Psoas muscle (tissue), 8 donors: ENCODE results near the gene GAPVD1. TPM values are rescaled to one million over a fixed set of nuclear protein-coding genes. Genes with fewer than 3 reads are reported as not detected.
A peak's percentile ranks its signal among the peaks of the same experiment; 100 is the strongest.

ENCODE experiments used
- ATAC-seq, 4 donors: fragments of 200-7000 bp; cut with Tn5 transposase; one replicate each; pipeline ENCODE4 v1.9.1; 2020; ENCODE audit warnings: moderate library complexity in 3 of 4, mild to moderate bottlenecking in 2 of 4
- DNase-seq, 2 donors: peaks; one replicate each; pipeline ENCODE4 v3.0.0-alpha.2; 2020
- H3K27ac ChIP-seq: fragments of 200-600 bp; one replicate; pipeline ENCODE4 v1.8.0; 2022
- H3K27me3 ChIP-seq, 3 donors: fragments of 200-600 bp in 1 of 3; one replicate each; pipeline versions ENCODE4 v1.6.1 to v1.8.0; 2013 to 2022; ENCODE audit warnings: low read length in 2 of 3, mild to moderate bottlenecking in 2 of 3, moderate library complexity in 1 of 3; ENCODE audit not compliant: insufficient read depth in 3 of 3
- H3K36me3 ChIP-seq, 2 donors: fragments of 200-600 bp in 1 of 2; one replicate each; pipeline versions ENCODE4 v1.6.1 to v1.8.0; 2013 to 2022; ENCODE audit warnings: low read depth in 1 of 2, mild to moderate bottlenecking in 1 of 2, moderate library complexity in 1 of 2; ENCODE audit not compliant: insufficient read depth in 1 of 2
- H3K4me1 ChIP-seq: fragments of 200-600 bp; one replicate; pipeline ENCODE4 v1.8.0; 2022
- H3K4me3 ChIP-seq: fragments of 200-600 bp; one replicate; pipeline ENCODE4 v1.8.0; 2022; ENCODE audit warnings: mild to moderate bottlenecking
- H3K9me3 ChIP-seq: fragments of 200-600 bp; one replicate; pipeline ENCODE4 v1.8.0; 2022
- WGBS, 3 donors: extraction: QIAGEN DNeasy Blood & Tissue Kit; methylation state at CpG; one replicate each; pipeline versions ENCODE4 v1.1.6 to v1.1.7; 2013; 5-methylcytosine and 5-hydroxymethylcytosine counted together
- intact Hi-C, 2 donors: fragments of 100-400 bp; cut with DNase I; formaldehyde crosslinking; loops; one replicate each; pipeline versions ENCODE4 v1.11.0 to v1.14.2; 2022
- polyA plus RNA-seq, 3 donors: library from polyadenylated mRNA; stranded (reverse); fragments of 200-250 nt; gene quantifications; one replicate each; pipeline ENCODE4 v1.2.3, GENCODE V29; 2013
- total RNA-seq, 4 donors: library from RNA; stranded (reverse); fragmentation: NEBNext Ultra II Directional in 2 of 4; extraction: Animal tissue kit (Norgen Biotek cat#: 25700) in 2 of 4; gene quantifications; one replicate each; pipeline versions ENCODE4 v1.2.1 to v1.2.4, GENCODE V29; 2021 to 2023
- TF ChIP-seq, protein P1 (sequence below): fragments of 200-600 bp; IDR thresholded peaks from one replicate; pipeline ENCODE4 v1.8.0; 2022; ENCODE audit warnings: antibody characterized with exemption
- donor health status: healthy with polysubstance abuse.
- donor health status: DM: no; HTN: no; CAD: no; lungs with moderate emphysema.
- donor health status: Bipolar disorder and iron deficiency.
- donor health status: healthy.
- donor health status: DM: yes; HTN: yes; CAD: no.
- donor health status: DM: no; HTN: no; CAD: no.
- donor health status: DM: no; HTN: no; CAD: no.
- donor health status: DM: yes; HTN: yes; CAD: no.

GAPVD1 gene
- total and polyA plus RNA-seq, 7 donors: 9.7 to 49.3 (median 33.0) TPM

DNA sequence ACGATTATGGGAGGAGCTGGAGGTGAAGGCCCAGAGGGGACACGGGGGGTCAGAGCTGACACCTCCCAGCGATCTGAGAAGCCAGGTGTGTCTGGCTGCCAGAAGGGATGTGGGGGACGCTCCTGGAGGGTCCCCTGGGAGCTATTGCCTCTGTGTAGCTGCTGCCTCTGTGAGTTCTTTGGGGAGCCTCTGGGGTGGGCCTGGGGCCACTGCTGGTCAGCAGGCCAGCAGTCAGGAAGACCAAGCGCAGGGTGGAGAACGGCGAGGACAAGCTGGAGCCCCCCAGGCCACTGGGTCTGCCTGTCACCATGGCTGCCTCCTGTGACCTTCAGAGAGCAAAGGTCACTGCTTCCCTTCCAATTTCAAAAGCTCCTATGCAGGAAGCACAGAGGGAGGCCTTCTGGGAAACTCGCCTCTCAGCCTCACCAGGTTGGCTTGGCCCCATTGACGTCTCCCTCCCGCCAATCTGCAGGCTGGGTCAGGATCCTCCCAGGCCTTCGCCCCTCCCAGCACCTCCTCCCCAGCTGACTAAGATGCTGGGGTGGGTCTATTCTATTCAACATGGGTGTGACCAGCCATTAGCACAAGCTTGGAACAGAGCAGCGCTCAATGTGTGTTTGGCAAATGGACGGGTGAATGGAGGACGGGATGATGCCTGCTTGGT lies 126.4 kb downstream of the GAPVD1 start:
- Histone ChIP-seq H3K36me3 (no peaks in the 10 kb centered on the region), H3K4me1 (no peaks in the 10 kb centered on the region), H3K4me3 (no peak overlapping the region), H3K27ac (no peak overlapping the region), H3K9me3 (no peaks in the 10 kb centered on the region), H3K27me3 (peaks cover 0 to 3% (median 0%) of the 10 kb centered on the region in 3 donors)
- TF ChIP-seq, protein P1, sequence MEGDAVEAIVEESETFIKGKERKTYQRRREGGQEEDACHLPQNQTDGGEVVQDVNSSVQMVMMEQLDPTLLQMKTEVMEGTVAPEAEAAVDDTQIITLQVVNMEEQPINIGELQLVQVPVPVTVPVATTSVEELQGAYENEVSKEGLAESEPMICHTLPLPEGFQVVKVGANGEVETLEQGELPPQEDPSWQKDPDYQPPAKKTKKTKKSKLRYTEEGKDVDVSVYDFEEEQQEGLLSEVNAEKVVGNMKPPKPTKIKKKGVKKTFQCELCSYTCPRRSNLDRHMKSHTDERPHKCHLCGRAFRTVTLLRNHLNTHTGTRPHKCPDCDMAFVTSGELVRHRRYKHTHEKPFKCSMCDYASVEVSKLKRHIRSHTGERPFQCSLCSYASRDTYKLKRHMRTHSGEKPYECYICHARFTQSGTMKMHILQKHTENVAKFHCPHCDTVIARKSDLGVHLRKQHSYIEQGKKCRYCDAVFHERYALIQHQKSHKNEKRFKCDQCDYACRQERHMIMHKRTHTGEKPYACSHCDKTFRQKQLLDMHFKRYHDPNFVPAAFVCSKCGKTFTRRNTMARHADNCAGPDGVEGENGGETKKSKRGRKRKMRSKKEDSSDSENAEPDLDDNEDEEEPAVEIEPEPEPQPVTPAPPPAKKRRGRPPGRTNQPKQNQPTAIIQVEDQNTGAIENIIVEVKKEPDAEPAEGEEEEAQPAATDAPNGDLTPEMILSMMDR: no peak
- intact Hi-C loops: no loop called here
- 80 to 82% (median 80%) methylated on average over 12 to 14 of the region's 14 CpGs for WGBS, 3 donors
- ATAC-seq (no peak), DNase-seq (no peak)

DNA sequence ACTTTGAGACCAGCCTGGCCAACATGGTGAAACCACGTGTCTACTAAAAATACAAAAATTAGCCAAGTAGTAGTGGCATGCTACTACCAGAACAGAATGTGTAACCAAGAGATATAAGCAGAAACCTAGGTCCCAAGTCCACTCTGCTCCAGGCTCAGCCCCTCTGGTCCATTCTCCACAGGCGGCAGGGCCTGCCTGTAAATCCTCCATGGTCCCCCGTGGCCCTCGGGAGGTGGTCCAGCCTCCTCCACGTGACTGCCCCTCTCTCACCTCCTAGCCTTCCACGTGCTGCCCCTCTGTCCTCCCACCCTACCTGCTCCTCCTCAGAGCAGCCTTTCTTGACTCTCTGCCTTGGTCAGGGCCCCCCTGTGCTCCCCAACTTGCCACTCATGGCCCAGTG lies 127.4 kb downstream of the GAPVD1 start:
- intact Hi-C loops: no loop called here
- TF ChIP-seq, protein P1: no peak
- Histone ChIP-seq H3K9me3 (no peaks in the 10 kb centered on the region), H3K4me1 (no peaks in the 10 kb centered on the region), H3K27ac (no peak overlapping the region), H3K36me3 (no peaks in the 10 kb centered on the region), H3K27me3 (peaks cover 0 to 3% (median 0%) of the 10 kb centered on the region in 3 donors), H3K4me3 (no peak overlapping the region)
- no peak for ATAC-seq
- 45 to 59% (median 49%) methylated on average over 6 of the region's 6 CpGs for WGBS, 3 donors
- DNase-seq: peak in 1 of 2 donors; percentile 35

- H3K9me3 ChIP-seq: no peaks in the 10 kb centered on the region
- intact Hi-C loops: no loop called here
- no peaks in the 10 kb centered on the region for H3K36me3 ChIP-seq
- TF ChIP-seq, protein P1: no peak
- DNase-seq (no peak), ATAC-seq (no peak)
- H3K4me1 ChIP-seq: no peaks in the 10 kb centered on the region
- peaks cover 0 to 3% (median 0%) of the 10 kb centered on the region in 3 donors for H3K27me3 ChIP-seq
- no peak overlapping the region for H3K4me3 ChIP-seq
- WGBS, 3 donors: 91 to 98% (median 96%) methylated on average over 6 of the region's 6 CpGs
- no peak overlapping the region for H3K27ac ChIP-seq
Measured at GRCh38 chr9:125391704-125392103, 130.1 kb downstream of the GAPVD1 start.

GRCh38 chr9:125393426-125393825 lies 131.8 kb downstream of the GAPVD1 start:
- H3K27me3 ChIP-seq: no peaks in the 10 kb centered on the region
- TF ChIP-seq, protein P1: no peak
- H3K9me3 ChIP-seq: no peaks in the 10 kb centered on the region
- no peak overlapping the region for H3K27ac ChIP-seq
- intact Hi-C loops: no loop called here
- DNase-seq (no peak), ATAC-seq (no peak)
- H3K36me3 ChIP-seq: no peaks in the 10 kb centered on the region
- no peaks in the 10 kb centered on the region for H3K4me1 ChIP-seq
- H3K4me3 ChIP-seq: no peak overlapping the region
- 80 to 88% (median 88%) methylated on average over 3 of the region's 3 CpGs for WGBS, 3 donors

- Histone ChIP-seq H3K4me1 (no peaks in the 10 kb centered on the region), H3K27me3 (no peaks in the 10 kb centered on the region), H3K4me3 (no peak overlapping the region), H3K9me3 (no peaks in the 10 kb centered on the region), H3K36me3 (no peaks in the 10 kb centered on the region), H3K27ac (no peak overlapping the region)
- DNase-seq (no peak), ATAC-seq (no peak)
- intact Hi-C loops: no loop called here
- 95 to 96% (median 95%) methylated on average over 6 of the region's 6 CpGs for WGBS, 3 donors
- TF ChIP-seq, protein P1: no peak
Measured at GRCh38 chr9:125396799-125397198, 135.2 kb downstream of the GAPVD1 start.
